GM15510 (cell line): ENCODE data around the gene PRKG2.

Experiments used
- POLR2A ChIP-seq: IDR thresholded peaks from 3 replicates; pipeline ENCODE4 v1.6.1; 2011; ENCODE audit warnings: borderline replicate concordance; ENCODE audit not compliant: insufficient read length; ENCODE audit errors: extremely low read depth

PRKG2 gene

DNA sequence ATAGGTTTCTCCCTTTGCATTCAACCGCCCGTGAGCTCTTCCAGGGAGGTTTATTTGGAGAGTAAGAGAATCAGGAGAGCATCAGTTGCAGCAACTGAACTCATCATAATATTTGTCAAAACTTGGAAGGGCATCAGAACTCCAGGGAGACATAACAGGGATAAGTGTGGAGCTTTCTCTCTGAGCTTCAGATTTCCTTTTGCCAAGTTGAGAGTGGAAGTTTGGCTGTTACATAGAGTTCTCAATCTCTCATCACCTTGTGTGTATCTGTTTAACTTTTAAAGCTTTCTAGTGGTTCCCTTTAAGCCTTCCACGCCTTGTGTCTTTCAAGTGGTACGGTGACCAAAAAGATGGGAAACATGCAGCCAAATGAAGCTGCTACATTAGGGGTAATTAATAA, 165.7 kb downstream of the PRKG2 start:
- TF ChIP-seq POLR2A: no peak

DNA sequence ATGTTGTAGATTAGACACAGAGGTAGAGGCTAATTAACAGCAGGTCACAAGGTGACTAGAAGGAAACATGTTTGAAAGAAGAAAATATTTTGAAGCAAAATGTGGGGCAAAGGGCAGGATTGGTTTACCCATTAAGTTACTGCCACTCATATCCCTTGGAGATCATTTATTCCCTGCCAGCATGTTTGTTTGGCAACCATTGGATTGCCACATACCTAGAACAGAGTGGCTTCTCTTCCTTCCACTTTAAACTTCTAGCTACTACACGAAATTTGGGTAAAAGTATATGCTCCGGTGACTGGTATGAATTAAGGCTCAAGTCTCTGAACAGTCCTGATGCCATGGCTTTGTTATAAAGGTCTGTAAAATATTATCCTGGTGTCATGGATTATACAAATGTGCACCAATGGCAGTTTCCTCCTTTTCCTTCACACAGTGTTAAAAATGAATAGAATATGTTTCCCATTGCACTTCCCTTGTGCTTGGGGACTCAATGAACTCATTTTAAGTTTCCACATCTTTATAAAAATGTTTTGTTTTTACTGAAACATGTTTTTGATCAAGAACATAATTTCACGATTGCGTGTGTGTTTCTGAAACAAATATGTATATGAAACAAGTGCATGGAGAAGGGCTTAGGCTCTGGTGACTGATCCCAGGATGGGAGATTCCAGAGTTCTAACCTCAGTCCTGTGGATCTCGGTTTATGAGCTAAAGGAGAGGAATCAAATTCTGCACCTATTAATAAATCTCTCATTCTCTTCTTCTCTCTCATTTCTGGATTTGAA, 172.2 kb downstream of the PRKG2 start:
- TF ChIP-seq POLR2A: no peak

DNA sequence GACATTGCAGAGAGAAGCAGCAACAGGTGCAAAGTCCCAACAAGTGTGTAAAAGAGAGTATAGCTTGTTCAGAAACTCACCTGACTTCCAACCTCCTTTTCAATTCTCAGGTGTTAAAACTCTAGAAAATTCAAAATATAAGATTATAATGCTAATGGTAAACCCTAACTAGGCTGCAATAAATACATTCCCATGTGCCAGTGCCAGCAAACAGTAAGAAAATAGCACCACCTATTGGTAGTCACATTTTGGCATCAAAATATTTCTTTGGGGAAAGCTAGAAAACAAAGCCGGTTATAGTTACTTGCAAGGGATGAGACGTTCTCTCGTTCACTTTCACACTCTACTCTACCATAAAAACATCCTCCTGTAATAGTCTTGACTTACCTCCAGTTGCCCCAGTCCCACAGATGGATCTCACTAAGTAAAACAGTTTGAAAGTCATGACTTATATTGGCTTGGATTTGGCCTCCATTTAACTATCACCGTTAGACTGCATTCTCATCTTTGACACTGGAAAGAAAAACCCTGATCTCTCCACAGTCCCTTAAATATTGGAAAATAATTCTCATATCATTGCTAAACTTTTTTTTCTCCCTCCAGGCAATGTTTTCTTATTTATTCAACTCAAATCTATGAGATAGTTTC, 174.9 kb downstream of the PRKG2 start:
- TF ChIP-seq POLR2A: no peak

DNA sequence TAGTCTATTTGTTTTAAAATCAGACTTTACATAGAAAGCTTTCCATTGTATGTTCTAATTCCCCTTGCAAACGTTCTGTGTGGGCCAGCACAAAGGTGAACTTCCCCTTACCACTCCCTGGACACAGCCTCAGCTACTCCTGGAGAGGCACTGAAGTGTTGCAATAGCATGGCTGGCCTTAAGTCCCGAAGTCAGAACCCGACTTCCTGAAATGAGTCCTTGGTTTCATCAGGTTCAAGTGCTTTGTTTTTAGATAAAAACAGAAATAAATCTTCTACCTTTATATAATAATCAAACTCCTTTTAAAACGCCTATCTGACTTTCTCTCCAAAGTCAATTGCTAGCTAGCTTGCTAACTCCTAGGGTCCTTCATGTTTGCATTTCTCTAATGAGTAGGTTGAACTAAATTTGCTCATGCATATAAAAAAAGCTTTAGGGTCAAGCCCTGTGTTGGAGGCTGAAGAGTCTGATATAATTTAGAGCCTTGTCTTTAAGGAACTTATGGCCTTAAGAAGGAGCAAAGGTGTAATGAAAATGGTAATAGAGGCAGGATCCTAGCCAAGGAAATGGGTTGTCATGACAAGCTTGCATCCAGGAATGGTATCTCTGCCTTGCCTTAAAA, 175.6 kb downstream of the PRKG2 start:
- TF ChIP-seq POLR2A: no peak

DNA sequence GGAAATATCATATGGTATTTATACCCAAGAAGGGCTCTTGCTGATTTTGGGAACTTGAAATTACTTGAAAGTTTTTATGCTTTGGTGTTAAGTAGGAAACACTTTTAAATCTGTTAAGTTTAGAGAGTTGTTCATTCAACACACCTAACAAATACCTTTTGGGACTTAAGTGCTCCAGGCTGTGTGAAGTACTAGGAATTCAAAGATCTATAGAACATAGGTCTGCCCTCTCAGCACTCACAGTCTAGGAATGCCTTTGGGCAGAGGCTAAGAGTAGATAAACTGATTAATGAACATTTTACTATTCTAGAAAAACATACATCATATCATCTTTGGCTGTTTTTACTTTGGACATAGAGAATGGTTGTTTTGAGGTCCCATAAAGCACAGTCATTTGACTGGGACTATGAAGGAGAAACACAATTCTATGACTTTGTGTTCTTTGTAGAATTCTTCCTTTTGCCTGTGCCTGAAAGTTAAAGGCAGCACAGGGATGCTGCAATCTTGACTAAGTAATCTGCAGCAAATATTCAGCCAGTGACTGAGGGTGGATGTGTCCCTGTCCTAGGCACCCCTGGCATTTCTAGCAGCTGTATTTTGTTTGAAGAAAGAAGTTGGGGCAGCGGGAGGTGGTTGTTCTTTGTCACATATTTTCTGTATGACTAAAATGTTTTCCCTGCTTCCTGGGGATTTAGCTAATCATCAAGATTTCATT, 176.2 kb downstream of the PRKG2 start:
- no peak for TF ChIP-seq POLR2A
